ENCODE measurements around the gene CHCHD3. TPM values are rescaled to one million over a fixed set of nuclear protein-coding genes. Genes with fewer than 3 reads are reported as not detected.

The CHCHD3 gene
- polyA plus RNA-seq, 1 donor: 66.2 TPM

Other genes with a start within 250 kb of the CHCHD3 start
- gene EXOC4, start 171.0 kb upstream of the CHCHD3 start, polyA plus RNA-seq (ENCODE audit: insufficient read length): 47.9 TPM